ENCODE measurements around the gene SPEM2.

The SPEM2 gene

DNA sequence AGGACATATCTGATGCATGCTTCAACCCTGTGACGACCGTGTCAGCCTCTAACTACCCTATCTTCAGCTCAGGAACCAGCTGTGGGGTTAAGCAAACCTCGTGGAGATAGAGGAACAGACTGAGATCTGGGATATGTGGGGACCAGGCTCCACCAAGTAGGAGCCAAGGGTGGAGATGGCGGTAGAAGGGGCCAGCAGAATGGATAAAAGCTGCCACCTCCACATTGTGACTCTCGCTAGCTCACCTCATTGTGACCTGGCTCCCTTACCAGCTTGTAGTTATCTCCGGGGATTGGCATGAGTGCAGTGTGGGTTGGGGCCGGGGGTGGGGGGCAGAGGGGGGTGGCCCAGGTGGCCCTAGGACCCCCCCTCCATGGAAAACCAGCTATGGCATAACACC is at the start of gene SPEM2:
Gene SPEM2 (plus strand): TSS at position 301 of the 400 bp plus-strand sequence. CDS start 73 bp downstream, at position 374.
- no peak within 1 kb of the TSS for H3K4me3 Mint-ChIP-seq
- no peaks in the 10 kb centered on the region for H3K9me3 Mint-ChIP-seq
- H3K27ac Mint-ChIP-seq: peak within 1 kb of the TSS; percentile 54
- H3K4me1 Mint-ChIP-seq: no peaks in the 10 kb centered on the region
- H3K36me3 Mint-ChIP-seq: no peaks in the 10 kb centered on the region
- ATAC-seq (no peak), DNase-seq (ENCODE audit: low spot score in 2 of 2) (no peak)

DNA sequence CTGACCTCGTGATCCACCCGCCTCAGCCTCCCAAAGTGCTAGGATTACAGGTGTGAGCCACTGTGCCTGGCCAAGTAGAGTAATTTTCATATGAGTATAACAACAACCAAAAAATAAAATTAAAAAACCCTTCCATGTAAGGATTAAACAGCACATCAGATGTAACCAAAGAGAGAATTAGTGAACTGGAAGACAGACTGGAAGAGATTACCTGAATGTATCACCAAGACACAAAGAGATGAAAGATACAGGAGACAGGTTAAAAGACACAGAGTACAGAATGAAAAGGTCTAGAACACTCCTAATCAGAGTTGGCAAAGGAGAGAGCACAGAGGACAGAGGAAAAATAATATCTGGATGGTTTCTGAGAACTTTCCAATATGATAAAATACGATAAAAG is 46.3 kb upstream of the SPEM2 start:
- ATAC-seq (no peak), DNase-seq (ENCODE audit: low spot score in 2 of 2) (no peak)
- no peaks in the 10 kb centered on the region for H3K9me3 Mint-ChIP-seq
- H3K4me1 Mint-ChIP-seq: no peaks in the 10 kb centered on the region
- peaks cover 5% of the 10 kb centered on the region for H3K36me3 Mint-ChIP-seq
- no peak overlapping the region for H3K27ac Mint-ChIP-seq
- H3K4me3 Mint-ChIP-seq: no peak overlapping the region

DNA sequence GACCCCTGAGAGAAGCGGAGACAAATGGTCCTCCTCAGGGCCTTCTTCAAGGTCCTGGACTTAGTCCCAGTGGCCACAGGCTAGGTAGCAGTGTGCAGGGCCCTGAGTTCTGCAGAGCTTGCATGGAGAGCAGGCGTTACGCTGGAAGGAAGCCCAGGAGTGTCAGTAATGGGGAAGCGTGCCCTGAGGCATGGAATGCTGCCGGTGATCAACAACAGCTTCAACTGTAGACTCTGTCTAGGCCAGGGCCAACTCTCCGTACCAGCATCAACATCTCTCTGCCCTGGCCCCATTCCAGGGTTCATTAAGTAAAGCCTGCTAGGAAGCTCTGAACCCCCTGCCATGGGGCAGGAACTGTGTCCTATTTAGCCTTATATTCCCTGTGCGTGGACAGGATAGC is 45.1 kb upstream of the SPEM2 start:
- peaks cover 5% of the 10 kb centered on the region for H3K36me3 Mint-ChIP-seq
- H3K4me1 Mint-ChIP-seq: peaks cover 8% of the 10 kb centered on the region
- no peak for ATAC-seq
- H3K27ac Mint-ChIP-seq: peak overlapping the region; percentile 5
- DNase-seq (ENCODE audit: low spot score in 2 of 2): no peak
- H3K9me3 Mint-ChIP-seq: no peaks in the 10 kb centered on the region
- no peak overlapping the region for H3K4me3 Mint-ChIP-seq

DNA sequence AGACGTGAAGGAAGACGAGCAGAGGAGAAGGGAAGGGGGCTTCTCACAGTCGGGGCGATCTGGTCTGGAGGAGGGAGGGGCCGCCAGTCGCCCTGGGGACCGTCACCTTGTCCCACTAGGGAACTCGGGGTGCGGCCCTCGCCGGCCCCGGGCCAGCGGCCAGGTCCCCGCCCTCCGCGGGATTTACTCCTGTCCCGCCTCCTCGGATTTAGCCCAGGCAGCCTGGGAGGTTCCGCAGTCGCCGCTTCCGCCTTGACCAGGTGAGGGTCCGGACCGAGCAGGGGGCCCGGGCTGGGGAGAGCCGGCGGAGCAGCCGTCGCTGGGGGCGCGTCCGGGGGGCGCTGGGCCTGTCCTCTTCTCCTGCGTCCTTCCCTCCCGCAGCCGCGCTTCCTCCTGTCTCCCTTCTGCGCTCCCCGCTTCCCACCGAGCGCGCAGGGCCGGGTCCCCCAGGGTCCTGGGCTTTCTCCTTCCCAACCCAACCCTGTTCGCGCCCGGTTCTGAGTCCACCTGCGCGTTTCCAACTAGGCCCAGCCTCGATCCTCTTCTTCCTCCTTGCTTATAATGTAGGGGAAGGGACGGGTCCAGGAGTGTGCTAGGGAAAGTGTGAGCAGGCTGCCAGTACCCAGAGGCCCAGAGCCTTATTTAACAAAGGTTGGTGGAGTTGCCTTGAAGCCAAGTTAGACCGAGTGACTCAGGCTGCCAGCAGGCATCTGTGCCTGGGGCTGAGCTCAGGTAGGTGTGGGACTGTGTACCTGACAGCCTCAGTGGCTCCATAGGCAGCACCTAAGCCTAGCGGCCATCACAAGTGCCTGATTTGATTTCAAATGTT is 44.3 kb upstream of the SPEM2 start, which contains the start of gene TNK1:
Gene TNK1 (plus strand): TSS at position 235 of the 829 bp plus-strand sequence. CDS start 1,838 bp downstream, outside the sequence.
- peak within 1 kb of the TSS; percentile 5 for H3K27ac Mint-ChIP-seq
- H3K9me3 Mint-ChIP-seq: no peaks in the 10 kb centered on the region
- ATAC-seq: no peak
- H3K36me3 Mint-ChIP-seq: peaks cover 5% of the 10 kb centered on the region
- H3K4me1 Mint-ChIP-seq: peaks cover 8% of the 10 kb centered on the region
- no peak for DNase-seq (ENCODE audit: low spot score in 2 of 2)
- H3K4me3 Mint-ChIP-seq: no peak within 1 kb of the TSS

DNA sequence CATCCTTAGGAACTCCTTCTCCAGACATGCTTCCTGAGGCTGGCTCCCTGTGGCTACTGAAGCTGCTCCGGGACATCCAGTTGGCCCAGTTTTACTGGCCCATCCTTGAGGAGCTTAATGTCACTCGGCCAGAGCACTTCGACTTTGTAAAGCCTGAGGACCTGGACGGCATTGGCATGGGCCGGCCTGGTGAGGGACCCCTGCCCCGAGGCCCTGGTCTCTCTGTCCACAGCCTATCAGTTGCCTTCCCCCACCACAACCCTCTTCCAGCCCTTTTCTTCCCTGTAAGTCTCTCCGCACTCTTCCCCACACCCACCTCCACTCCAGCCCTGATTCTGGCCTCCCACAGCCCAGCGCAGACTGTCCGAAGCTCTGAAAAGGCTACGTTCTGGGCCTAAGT is 42.5 kb upstream of the SPEM2 start:
- ATAC-seq (no peak), DNase-seq (ENCODE audit: low spot score in 2 of 2) (no peak)
- Mint-ChIP-seq H3K4me3 (peak overlapping the region; percentile 71), H3K27ac (no peak overlapping the region), H3K9me3 (no peaks in the 10 kb centered on the region), H3K36me3 (peaks cover 17% of the 10 kb centered on the region), H3K4me1 (peaks cover 8% of the 10 kb centered on the region)

DNA sequence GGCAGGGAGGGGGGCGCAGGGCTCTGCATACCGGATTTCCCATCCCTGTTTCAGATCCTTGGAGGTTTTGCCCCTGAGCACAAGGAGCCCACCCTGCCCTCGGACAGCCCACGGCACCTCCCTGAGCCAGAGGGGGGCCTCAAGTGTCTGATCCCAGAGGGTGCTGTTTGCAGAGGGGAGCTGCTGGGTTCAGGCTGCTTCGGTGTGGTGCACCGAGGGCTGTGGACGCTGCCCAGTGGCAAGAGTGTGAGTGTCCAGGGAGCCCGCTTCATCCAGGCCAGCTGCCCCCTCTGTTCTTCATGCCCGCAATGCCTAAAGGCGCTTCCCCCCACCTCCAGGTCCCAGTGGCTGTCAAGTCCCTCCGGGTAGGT is 42.1 kb upstream of the SPEM2 start:
- Mint-ChIP-seq H3K4me3 (peak overlapping the region; percentile 71), H3K36me3 (peaks cover 22% of the 10 kb centered on the region), H3K4me1 (peaks cover 8% of the 10 kb centered on the region), H3K27ac (no peak overlapping the region), H3K9me3 (no peaks in the 10 kb centered on the region)
- ATAC-seq (no peak), DNase-seq (ENCODE audit: low spot score in 2 of 2) (no peak)

DNA sequence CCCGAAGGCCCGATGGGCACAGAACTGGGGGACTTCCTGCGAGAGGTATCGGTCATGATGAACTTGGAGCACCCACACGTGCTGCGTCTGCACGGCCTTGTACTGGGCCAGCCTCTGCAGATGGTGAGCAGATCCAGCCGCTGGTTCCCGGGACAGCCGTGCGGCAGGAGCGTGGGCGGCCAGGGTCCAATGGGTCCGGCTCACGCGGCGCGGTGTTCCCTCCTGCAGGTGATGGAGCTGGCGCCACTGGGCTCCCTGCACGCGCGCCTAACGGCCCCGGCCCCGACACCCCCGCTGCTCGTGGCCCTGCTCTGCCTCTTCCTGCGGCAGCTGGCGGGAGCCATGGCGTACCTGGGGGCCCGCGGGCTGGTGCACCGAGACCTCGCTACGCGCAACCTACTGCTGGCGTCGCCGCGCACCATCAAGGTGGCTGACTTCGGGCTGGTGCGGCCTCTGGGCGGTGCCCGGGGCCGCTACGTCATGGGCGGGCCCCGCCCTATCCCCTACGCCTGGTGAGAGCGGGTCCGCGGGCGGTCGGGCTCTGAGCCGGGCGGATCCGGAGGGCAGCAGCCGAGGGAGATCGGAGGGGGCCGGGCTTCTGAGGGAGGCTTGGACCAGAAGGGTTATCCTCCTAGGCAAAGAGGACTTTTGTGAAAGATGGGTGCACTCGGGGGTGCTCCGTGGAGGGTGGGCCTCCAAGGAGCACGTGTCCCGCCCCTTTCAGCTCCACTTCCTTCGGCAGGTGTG is 41.5 kb upstream of the SPEM2 start:
- no peaks in the 10 kb centered on the region for H3K9me3 Mint-ChIP-seq
- ATAC-seq (peak; percentile 98), DNase-seq (ENCODE audit: low spot score in 2 of 2) (peak; percentile 68 to 85)
- H3K27ac Mint-ChIP-seq: peak overlapping the region; percentile 76
- peaks cover 24% of the 10 kb centered on the region for H3K36me3 Mint-ChIP-seq
- H3K4me1 Mint-ChIP-seq: peaks cover 8% of the 10 kb centered on the region
- peak overlapping the region; percentile 71 for H3K4me3 Mint-ChIP-seq

DNA sequence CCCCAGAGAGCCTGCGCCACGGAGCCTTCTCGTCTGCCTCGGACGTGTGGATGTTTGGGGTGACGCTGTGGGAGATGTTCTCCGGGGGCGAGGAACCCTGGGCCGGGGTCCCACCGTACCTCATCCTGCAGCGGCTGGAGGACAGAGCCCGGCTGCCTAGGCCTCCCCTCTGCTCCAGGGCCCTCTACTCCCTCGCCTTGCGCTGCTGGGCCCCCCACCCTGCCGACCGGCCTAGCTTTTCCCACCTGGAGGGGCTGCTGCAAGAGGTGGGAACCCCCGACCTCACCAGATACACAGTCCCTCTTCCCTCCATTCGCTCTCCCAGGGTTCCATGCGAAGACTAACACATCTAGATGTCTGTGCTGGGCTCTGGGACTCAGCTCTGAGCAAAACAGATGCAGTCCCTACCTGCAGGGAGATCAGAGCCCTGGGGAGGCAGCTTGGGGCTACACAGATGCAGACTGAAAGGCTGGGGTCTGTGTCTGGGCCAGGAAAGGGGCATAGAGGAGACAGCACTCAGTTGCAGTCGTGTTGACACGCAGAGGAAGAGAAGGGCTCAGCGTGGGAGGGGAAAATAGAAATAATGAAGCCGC is 40.8 kb upstream of the SPEM2 start:
- peaks cover 8% of the 10 kb centered on the region for H3K4me1 Mint-ChIP-seq
- peaks cover 24% of the 10 kb centered on the region for H3K36me3 Mint-ChIP-seq
- no peaks in the 10 kb centered on the region for H3K9me3 Mint-ChIP-seq
- H3K27ac Mint-ChIP-seq: peak overlapping the region; percentile 76
- no peak for DNase-seq (ENCODE audit: low spot score in 2 of 2)
- no peak for ATAC-seq
- peak overlapping the region; percentile 71 for H3K4me3 Mint-ChIP-seq

DNA sequence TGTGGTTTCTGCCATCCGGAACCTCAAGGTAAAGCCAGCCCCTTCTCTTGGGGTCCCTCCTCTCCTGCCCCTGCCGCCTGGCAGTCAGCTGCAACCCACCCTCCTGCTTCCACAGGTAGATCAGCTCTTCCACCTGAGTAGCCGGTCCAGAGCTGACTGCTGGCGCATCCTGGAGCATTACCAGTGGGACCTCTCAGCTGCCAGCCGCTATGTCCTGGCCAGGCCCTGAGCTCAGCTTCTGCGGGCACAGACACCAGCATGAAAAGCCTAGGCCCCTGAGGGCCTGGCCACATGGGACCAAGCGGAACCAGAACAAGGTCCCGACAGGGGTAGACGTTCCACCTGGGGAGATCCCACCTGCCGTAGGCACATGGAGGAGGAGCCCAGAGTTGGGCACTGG is 36.6 kb upstream of the SPEM2 start:
- ATAC-seq (no peak), DNase-seq (ENCODE audit: low spot score in 2 of 2) (no peak)
- Mint-ChIP-seq H3K36me3 (peaks cover 42% of the 10 kb centered on the region), H3K4me3 (no peak overlapping the region), H3K4me1 (peaks cover 25% of the 10 kb centered on the region), H3K27ac (no peak overlapping the region), H3K9me3 (no peaks in the 10 kb centered on the region)

DNA sequence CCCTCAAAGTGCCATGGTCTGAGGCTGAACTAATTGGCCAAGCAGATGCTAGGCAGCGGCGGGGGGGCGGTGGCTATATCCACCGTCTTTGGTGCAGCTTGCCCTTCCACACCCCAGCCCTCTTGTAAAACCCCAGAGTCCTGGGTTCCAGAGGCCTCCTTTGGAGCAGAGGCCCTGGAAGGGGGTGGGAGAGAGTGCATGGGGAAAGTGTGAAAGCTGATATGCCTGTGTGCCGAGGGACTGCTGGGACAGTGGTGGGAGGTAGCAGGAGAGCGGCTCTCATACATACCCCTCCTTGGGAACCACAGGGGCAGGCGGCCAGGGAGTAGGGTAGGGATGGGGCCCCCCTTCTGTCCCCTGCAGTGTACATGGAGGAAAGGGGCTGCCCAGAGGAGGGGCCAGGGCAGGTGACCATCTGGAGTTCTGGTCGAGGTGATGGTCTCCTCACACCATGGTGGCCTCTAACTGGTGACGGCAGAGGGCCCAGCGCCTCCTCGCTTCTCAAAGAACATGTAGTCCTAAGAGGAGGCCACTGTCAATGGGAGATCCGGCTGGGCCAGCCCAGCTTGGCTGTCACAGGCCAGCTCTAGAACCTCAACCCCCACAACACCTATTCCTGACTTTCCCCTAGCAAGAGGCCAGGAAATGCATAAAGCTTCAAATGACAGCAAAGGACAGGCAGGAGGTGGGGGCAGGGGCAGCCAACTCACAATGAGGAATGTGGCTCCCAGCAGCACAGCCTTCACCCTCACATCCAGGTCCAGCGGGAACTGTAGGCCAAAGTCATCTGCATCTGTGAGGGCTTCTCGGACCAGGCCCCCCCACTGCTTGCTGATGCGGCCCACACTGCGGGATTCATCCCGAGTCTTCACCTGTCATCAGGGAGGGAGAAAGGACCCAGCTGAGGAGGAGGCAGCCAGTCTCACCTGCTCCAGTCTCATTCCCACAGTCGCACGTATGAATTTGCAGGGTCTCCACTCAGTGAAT is 35.2 kb upstream of the SPEM2 start:
- ATAC-seq (no peak), DNase-seq (ENCODE audit: low spot score in 2 of 2) (no peak)
- Mint-ChIP-seq H3K9me3 (no peaks in the 10 kb centered on the region), H3K36me3 (peaks cover 42% of the 10 kb centered on the region), H3K4me1 (peaks cover 23% of the 10 kb centered on the region), H3K27ac (peak overlapping the region; percentile 54), H3K4me3 (no peak overlapping the region)

DNA sequence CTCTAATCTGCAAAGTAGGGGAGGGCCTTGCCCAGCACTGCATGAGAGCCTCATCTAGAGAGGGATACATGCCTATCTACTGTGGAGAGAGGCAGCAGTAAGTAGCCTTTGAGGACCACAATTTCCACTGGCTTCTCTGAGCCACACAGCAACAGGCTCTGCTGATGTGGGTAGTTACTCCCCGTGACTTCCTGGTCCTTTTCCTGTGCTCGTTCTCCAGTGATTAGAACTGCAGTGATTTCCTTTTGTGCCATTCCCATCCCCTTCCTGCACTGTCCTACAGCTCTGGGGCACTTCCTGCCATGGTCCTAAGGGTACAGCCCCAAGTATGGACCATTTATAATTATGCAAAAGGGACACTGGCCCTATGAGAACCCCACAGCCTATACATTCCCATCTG is 34.1 kb upstream of the SPEM2 start:
- Mint-ChIP-seq H3K9me3 (no peaks in the 10 kb centered on the region), H3K36me3 (peaks cover 42% of the 10 kb centered on the region), H3K4me1 (peaks cover 30% of the 10 kb centered on the region), H3K27ac (no peak overlapping the region), H3K4me3 (no peak overlapping the region)
- ATAC-seq: no peak
- DNase-seq (ENCODE audit: low spot score in 2 of 2): no peak

DNA sequence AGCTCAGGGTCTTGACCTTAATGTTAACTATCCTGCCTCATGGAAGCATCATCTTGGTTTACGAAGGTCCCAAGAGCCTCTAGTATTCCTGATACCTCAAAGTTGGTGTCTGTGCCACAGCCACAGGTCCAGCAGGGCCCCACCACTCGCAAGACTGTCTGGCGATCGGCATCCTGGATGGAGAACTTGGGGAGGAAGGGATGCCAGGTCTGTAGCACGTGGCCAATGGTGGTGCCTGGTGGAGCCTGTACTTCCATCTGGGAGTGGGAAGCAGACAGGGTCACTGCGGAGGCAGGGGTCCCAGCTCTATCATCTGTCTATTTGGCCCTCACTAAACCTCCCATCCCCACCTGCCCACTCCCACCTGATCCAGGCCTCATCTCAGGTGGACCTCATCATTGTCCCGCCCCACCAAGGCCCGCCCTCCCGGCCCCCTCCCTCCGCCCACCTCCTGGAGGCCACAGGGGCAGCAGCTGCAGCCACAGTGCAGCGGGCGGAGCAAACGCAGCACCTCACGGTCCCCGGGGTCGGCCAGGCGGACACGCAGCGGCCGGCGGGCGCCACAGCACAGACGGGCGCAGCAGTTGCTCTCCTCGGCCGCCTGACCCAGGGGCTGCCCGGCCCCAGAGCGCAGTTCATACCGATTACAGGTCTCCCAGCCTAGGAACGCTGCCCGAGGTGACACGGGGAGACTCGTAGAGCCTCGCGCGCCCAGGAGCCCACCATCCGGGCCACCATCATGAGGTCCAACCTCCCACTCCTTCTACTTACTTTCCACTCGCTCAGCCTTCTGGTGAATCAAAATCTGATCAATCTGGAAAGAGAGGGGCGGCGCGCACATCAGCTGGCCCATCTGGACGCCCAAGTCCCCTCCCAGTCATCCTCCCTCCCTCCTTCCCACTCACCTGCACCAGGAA is 32.5 kb upstream of the SPEM2 start:
- no peaks in the 10 kb centered on the region for H3K9me3 Mint-ChIP-seq
- H3K4me1 Mint-ChIP-seq: peaks cover 30% of the 10 kb centered on the region
- H3K4me3 Mint-ChIP-seq: peak overlapping the region; percentile 92
- ATAC-seq: no peak
- DNase-seq (ENCODE audit: low spot score in 2 of 2): no peak
- peak overlapping the region; percentile 93 for H3K27ac Mint-ChIP-seq
- peaks cover 29% of the 10 kb centered on the region for H3K36me3 Mint-ChIP-seq

DNA sequence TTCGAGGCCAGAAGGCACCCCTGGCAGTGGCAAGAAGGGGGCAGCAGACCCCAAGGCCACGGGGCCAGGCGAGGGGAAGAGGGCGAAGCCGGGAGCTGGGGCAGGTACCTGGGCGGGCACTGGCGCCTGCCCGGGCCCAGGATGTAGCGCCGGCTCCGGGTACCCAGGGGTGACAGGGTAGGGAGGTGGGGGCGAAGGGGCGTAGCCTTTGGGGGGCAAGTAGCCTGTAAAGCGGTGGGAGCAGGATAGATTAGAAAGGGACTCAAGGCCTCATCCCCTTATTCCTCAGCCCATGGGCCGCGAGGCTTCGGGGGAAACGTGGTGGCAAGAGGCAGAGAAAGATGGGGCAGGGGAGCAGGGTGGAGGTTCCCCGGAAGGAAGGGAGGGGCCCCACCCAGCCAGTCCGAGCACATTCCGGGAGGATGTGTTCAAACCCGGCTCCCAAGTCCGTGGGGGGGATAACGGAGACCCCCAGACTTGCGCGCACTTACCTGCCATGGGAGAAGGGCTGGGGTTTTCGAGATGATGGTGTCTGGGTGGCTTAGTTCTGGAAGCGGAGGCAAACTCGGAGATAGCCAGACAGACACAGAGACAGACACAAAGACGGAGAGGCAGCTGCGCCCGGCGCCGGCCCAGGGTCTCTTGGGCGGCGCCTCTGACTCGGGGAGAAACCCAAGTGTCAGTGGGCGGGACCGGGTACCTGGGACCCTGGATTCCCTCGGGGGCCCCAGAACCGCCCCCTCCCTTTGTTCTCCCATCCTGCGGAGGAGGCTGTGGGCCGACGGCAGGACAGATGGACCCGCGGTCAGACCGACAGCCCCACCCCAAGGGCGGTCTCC is 31.6 kb upstream of the SPEM2 start:
- H3K9me3 Mint-ChIP-seq: no peaks in the 10 kb centered on the region
- peaks cover 30% of the 10 kb centered on the region for H3K4me1 Mint-ChIP-seq
- peak overlapping the region; percentile 93 for H3K27ac Mint-ChIP-seq
- H3K36me3 Mint-ChIP-seq: peaks cover 23% of the 10 kb centered on the region
- peak overlapping the region; percentile 92 for H3K4me3 Mint-ChIP-seq
- DNase-seq (ENCODE audit: low spot score in 2 of 2) (peak in 1 of 2 donors; percentile 71), ATAC-seq (peak; percentile 61)

Measured in stimulated activated effector memory CD8-positive, alpha-beta T cell treated with anti-CD3 and anti-CD28 coated beads, Interleukin-12 subunit alpha, Interleukin-12 subunit beta, amount 100 ng/mL, for 72 hours (primary cell).